ENCODE data around the gene EHD4.

Gene EHD4

GRCh38 chr15:41972253-41973242 is at the start of gene EHD4:
Gene EHD4 (minus strand): TSS chr15:41972557. CDS start chr15:41972494, 63 bp downstream.
- peak within 1 kb of the TSS; percentile 96 for H3K4me3 ChIP-seq (ENCODE audit: low read depth, low read length)

DNA sequence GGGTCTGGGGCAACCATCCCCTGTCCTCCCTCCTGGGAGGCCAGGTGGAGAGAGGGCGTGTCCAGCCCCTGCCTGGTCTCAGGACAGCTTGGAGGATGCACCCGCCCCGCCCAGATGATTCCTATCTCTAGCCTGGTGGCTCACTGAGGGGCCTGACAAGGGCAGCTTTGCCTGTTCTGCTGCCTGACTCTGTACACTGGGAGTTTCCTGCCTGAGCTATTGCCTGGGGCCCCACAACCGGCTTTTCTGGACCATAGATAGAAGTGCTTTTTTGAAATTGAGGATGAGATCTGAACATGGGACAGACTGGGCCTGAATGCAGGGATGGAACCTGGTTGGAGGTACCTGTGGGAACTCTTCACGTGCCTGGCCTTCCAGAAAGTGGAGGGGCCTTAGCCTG is 49.2 kb upstream of the EHD4 start:
- H3K4me3 ChIP-seq (ENCODE audit: low read depth, low read length): no peak overlapping the region

DNA sequence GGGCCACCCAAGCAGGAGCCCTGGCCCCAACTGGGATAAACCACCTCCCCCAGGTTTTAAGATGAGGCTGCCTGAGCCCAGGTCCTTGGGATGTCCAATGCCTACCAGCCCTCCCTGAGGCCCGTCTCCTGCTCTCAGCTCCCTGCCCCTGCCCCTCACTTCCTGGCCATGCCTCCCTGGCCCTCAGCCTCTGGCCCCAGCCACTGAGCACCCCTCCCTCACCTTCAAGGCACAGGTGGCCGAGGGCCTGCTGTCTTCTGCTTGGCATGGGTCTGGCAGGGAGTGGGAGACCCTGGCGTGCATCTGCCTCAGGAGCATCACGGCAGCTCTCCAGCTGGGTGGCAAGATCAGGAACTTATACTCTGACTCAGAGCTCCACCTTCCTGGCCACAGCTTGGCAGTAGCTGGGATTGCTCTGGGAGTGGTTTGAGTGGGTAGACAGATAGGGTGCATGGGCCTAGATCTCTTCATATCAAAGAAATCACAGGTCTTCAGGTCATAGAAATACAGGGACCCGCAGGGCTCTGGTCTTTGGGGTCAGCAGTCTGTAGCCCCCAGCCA is 48.4 kb upstream of the EHD4 start, which contains the start of gene PLA2G4E:
PLA2G4E (minus strand) TSS at position 330 of the 561 bp plus-strand sequence; CDS start at position 318, 12 bp downstream.
- no peak within 1 kb of the TSS for H3K4me3 ChIP-seq (ENCODE audit: low read depth, low read length)

- H3K4me3 ChIP-seq (ENCODE audit: low read depth, low read length): no peak overlapping the region
Observed at GRCh38 chr15:42018306-42019224, 46.2 kb upstream of the EHD4 start.

DNA sequence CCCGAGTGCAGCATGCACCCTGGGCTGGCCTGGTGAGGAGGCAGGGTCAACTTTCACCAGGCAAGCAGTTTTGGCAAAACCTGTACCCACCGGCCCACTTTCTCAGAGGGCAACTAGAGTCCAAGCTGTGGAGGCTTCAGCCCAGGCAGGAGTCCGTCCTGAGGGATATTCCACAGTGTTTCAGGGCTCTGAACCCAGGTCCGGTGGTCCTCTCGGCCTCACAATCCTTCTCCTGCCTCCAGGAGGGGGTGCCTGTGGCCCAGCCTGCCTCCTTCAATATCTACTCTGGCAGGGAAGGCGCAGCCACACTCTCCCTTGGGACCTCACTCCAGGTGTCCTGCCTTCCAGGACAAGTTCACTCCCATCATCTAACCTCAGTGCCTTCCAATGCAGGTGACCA is 44.6 kb upstream of the EHD4 start:
- no peak overlapping the region for H3K4me3 ChIP-seq (ENCODE audit: low read depth, low read length)

GRCh38 chr15:42014406-42014805 is 42.0 kb upstream of the EHD4 start:
- no peak overlapping the region for H3K4me3 ChIP-seq (ENCODE audit: low read depth, low read length)

- H3K4me3 ChIP-seq (ENCODE audit: low read depth, low read length): no peak overlapping the region
Observed at GRCh38 chr15:42012928-42013482, 40.6 kb upstream of the EHD4 start.

DNA sequence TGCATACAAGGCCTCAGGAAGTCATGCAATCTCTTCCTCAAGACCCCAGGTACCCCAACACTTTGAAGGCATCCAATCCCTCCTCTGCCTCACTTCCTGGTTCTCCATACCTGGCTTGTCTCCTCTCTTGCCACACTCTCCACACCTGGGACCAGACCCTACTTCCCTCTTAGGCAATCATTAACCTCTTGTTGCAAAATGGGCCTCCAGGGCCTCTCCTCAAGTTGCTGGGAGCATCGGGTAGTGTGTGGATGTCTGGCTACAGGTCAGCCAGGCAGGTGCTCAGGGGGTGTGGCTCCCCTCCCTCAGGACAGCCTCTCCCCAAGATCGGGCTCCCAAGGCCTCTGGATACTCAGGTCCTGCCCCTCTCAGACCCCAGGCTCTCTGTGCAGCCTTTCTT is 39.9 kb upstream of the EHD4 start:
- H3K4me3 ChIP-seq (ENCODE audit: low read depth, low read length): no peak overlapping the region

- no peak overlapping the region for H3K4me3 ChIP-seq (ENCODE audit: low read depth, low read length)
Observed at GRCh38 chr15:42011074-42011473, 38.7 kb upstream of the EHD4 start.

- no peak overlapping the region for H3K4me3 ChIP-seq (ENCODE audit: low read depth, low read length)
Observed at GRCh38 chr15:42010434-42010833, 38.1 kb upstream of the EHD4 start.

DNA sequence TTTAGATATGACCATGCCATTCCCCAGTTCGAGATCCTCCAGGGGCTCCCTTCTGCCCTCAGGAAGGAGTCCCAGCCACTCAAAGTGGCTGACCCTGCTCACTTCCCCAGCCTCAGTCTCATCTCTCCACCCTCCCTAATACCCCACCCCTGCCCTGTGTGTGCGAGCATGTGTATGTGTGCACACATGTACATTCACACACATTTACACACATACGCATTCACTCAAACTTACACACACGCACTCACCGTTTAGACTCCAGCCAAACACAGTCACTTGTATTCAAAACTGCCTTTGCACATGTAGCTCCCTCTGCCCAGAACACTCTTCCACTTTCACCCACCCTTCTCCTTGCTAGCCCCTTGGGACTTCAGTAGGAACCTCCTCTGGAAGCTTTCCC is 37.1 kb upstream of the EHD4 start:
- no peak overlapping the region for H3K4me3 ChIP-seq (ENCODE audit: low read depth, low read length)

- H3K4me3 ChIP-seq (ENCODE audit: low read depth, low read length): no peak overlapping the region
Observed at GRCh38 chr15:42009022-42009421, 36.7 kb upstream of the EHD4 start.

- H3K4me3 ChIP-seq (ENCODE audit: low read depth, low read length): no peak overlapping the region
Observed at GRCh38 chr15:42007386-42007785, 35.0 kb upstream of the EHD4 start.

DNA sequence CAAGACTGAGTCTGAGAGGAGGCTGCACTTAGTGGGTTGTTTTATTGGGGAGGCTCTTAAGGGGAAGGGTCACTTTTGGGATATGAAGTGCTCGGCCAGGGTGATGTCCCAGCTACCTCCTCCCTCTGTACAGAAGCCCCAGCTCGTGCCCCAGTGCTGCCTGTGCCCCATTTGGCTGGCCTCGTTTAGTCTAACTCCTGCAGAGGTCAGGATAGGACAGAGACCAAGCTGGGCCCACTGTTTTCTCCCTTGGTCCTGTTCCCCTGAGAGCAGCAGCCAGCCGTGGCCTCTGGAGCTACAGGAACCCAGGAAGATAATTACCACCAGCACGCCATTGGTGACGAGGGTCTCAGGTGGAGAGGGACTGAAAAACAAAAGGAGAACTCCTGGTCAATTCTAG is 30.0 kb upstream of the EHD4 start:
- no peak overlapping the region for H3K4me3 ChIP-seq (ENCODE audit: low read depth, low read length)

GRCh38 chr15:42001236-42001635 is 28.9 kb upstream of the EHD4 start:
- no peak overlapping the region for H3K4me3 ChIP-seq (ENCODE audit: low read depth, low read length)

- no peak overlapping the region for H3K4me3 ChIP-seq (ENCODE audit: low read depth, low read length)
Observed at GRCh38 chr15:41999290-42000285, 27.2 kb upstream of the EHD4 start.

DNA sequence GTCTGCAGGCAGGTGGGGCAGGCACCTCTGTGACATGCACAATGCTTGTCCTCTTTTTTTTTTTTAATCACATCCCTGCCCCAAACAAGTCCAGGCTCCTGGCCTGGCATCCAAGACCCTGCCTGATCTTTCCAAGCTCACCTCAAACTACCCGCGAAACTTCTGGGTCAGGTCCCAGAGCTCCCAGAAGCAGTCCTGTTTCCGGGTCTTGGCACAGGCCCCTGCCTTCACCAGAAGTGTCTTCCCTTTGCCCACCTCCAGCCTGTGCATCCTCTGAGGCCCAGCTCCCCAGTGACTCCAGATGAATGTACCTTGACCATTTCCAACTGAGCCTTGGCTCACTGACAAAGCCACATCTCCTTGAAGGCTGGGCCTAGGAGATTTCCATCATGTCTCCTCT is 25.5 kb upstream of the EHD4 start:
- no peak overlapping the region for H3K4me3 ChIP-seq (ENCODE audit: low read depth, low read length)

- H3K4me3 ChIP-seq (ENCODE audit: low read depth, low read length): no peak overlapping the region
Observed at GRCh38 chr15:41996921-41997592, 24.7 kb upstream of the EHD4 start.

- no peak overlapping the region for H3K4me3 ChIP-seq (ENCODE audit: low read depth, low read length)
Observed at GRCh38 chr15:41996376-41996775, 24.0 kb upstream of the EHD4 start.

All from iPS-11a (cell line).